ENCODE results near the gene DNAJB1. TPM values are rescaled to one million over a fixed set of nuclear protein-coding genes. Genes with fewer than 3 reads are reported as not detected.

Gene DNAJB1
- total and polyA plus RNA-seq, 2 of the 4 experiments (the other 2 are of a cell fraction), result 88.2 to 95.4 TPM

- no peak overlapping the region for H2BK5ac ChIP-seq (ENCODE audit: low read depth, low read length, poor library complexity, severe bottlenecking)
- no peak overlapping the region for H3K56ac ChIP-seq (ENCODE audit: extremely low read depth, insufficient read depth, low read length)
- H3K9me3 ChIP-seq (ENCODE audit: control insufficient read depth, insufficient read depth, low read length), result no peaks in the 10 kb centered on the region
- H3K23ac ChIP-seq (ENCODE audit: low read depth, low read length), result no peak overlapping the region
- H3K9me1 ChIP-seq (ENCODE audit: insufficient read depth, low read length), result peaks cover 7% of the 10 kb centered on the region
- no peak overlapping the region for H4K8ac ChIP-seq (ENCODE audit: low read depth in 2 of 2, low read length in 2 of 2)
- no peak overlapping the region for H2BK15ac ChIP-seq (ENCODE audit: low read depth, low read length)
- H3K4me3 ChIP-seq (ENCODE audit: insufficient read depth, low read depth, low read length), result no peak overlapping the region
- H4K5ac ChIP-seq (ENCODE audit: low read depth, low read length), result no peak overlapping the region
- ATAC-seq (ENCODE audit: low read depth), result no peak
- H3K4me2 ChIP-seq (ENCODE audit: low read depth, low read length), result no peak overlapping the region
- no peaks in the 10 kb centered on the region for H3K36me3 ChIP-seq (ENCODE audit: control insufficient read depth, insufficient read depth, low read length)
- no peak overlapping the region for H2AK5ac ChIP-seq (ENCODE audit: low read depth, low read length)
- peak overlapping the region; percentile 23 for H2AK9ac ChIP-seq (replicated peaks; ENCODE audit: low read depth, low read length, poor library complexity)
- H3K9ac ChIP-seq (ENCODE audit: low read depth, low read length), result no peak overlapping the region
- H3K4me1 ChIP-seq (ENCODE audit: control insufficient read depth, insufficient read depth, low read length), result peaks cover 6% of the 10 kb centered on the region; the same call in 1 of the 2 replicates
- ChIA-PET CTCF (no interaction called here), POLR2A (ENCODE audit: unreplicated experiment) (no interaction called here)
- peaks cover 10% of the 10 kb centered on the region for H4K20me1 ChIP-seq (ENCODE audit: insufficient read depth, low read length)
- H3K27ac ChIP-seq (ENCODE audit: insufficient read depth, low read length), result no peak overlapping the region
- dilution Hi-C loops (cut with HindIII; ENCODE audit: low sequenced_read_pairs, unreplicated experiment), result no loop called here
- no peak for DNase-seq
- H3K27me3 ChIP-seq (ENCODE audit: control insufficient read depth, insufficient read depth, low read length), result no peaks in the 10 kb centered on the region
- H3K4ac ChIP-seq (ENCODE audit: low read depth, low read length), result no peak overlapping the region
- no peak overlapping the region for H3K14ac ChIP-seq (replicated peaks; ENCODE audit: low read depth, low read length)
- intact Hi-C loops (cut with micrococcal nuclease), result no loop called here
- no peak overlapping the region for H4K91ac ChIP-seq (ENCODE audit: insufficient read depth, low read depth, low read length)
- WGBS, 2 experiments (ENCODE audit: extremely low coverage in 2 of 2, insufficient read length in 1 of 2), result no CpG with 5 or more reads among the region's 6 CpGs
- in situ Hi-C loops (cut with MboI; ENCODE audit: low sequenced_read_pairs), result loop anchor here (25.0 kb wide), 1 partner anchor 883 kb away; the partner anchor contains the start of gene WIZ
- TF ChIP-seq MAZ (IDR thresholded peaks at IDR 0.05; ENCODE audit: borderline replicate concordance, low read depth, low read length), result no peak
- TF ChIP-seq BHLHE40 (IDR thresholded peaks at IDR 0.05; ENCODE audit: low read depth, low read length), result no peak
- no peak for TF ChIP-seq RAD21 (IDR thresholded peaks at IDR 0.05; ENCODE audit: low read length)
- H2AFZ ChIP-seq (replicated peaks; ENCODE audit: low read length, poor library complexity), result no peak overlapping the region
- H2BK20ac ChIP-seq (ENCODE audit: low read depth, low read length), result no peak overlapping the region
- no peak overlapping the region for H2BK120ac ChIP-seq (ENCODE audit: low read depth, low read length)
- peaks cover 7 to 40% of the 10 kb centered on the region in 2 experiments for H3K79me1 ChIP-seq (ENCODE audit: low read depth in 1 of 2, low read length in 2 of 2)
- no peak overlapping the region for H3K18ac ChIP-seq (ENCODE audit: low read depth, low read length)
- BruUV-seq (replicated peaks), result no TSS peak
Measured at GRCh38 chr19:14554382-14554812, 36.2 kb upstream of the DNAJB1 start.

Data from IMR-90 (cell line).